HFFc6 (cell line): ENCODE measurements around the gene ADGRB3. TPM values are rescaled to one million over a fixed set of nuclear protein-coding genes. Genes with fewer than 3 reads are reported as not detected.

ENCODE experiments used
- DNase-seq: peaks from one replicate; pipeline ENCODE4 v3.0.0-alpha.2; 2018
- H3K27ac Mint-ChIP-seq: 2 replicates; pipeline ENCODE4 v1.8.0; 2020; ENCODE audit warnings: mild to moderate bottlenecking, mixed read lengths
- H3K27me3 Mint-ChIP-seq: 2 replicates; pipeline ENCODE4 v1.8.0; 2021; ENCODE audit warnings: mild to moderate bottlenecking, moderate library complexity, mixed read lengths; ENCODE audit not compliant: insufficient read depth
- H3K36me3 Mint-ChIP-seq: 2 replicates; pipeline ENCODE4 v1.8.0; 2021; ENCODE audit warnings: low read depth, mixed read lengths
- H3K4me1 Mint-ChIP-seq: 2 replicates; pipeline ENCODE4 v1.8.0; 2020; ENCODE audit warnings: low read depth, mixed read lengths
- H3K4me3 Mint-ChIP-seq: 2 replicates; pipeline ENCODE4 v1.8.0; 2020; ENCODE audit warnings: mild to moderate bottlenecking, moderate library complexity, mixed read lengths
- H3K9me3 Mint-ChIP-seq: 2 replicates; pipeline ENCODE4 v1.8.0; 2020; ENCODE audit warnings: mild to moderate bottlenecking, mixed read lengths
- CTCF ChIP-seq: fragments of 200-600 bp; sonication (generic); IDR thresholded peaks from 2 replicates; pipeline ENCODE4 v1.5.0; 2021; ENCODE audit warnings: antibody characterized with exemption, mild to moderate bottlenecking
- total RNA-seq, 6 experiments: library from RNA; stranded (reverse); fragmentation: NEBNext Ultra II Directional; extraction: Animal tissue kit (Norgen Biotek cat#: 25700); gene quantifications; 2 replicates in 1 of 6; 3 replicates in 5 of 6; pipeline ENCODE4 v1.2.3, GENCODE V29; 2021

Gene ADGRB3
- total RNA-seq, 6 experiments from 2014 or later = 0.05 to 0.07 (median 0.05) TPM; not detected in 3

DNA sequence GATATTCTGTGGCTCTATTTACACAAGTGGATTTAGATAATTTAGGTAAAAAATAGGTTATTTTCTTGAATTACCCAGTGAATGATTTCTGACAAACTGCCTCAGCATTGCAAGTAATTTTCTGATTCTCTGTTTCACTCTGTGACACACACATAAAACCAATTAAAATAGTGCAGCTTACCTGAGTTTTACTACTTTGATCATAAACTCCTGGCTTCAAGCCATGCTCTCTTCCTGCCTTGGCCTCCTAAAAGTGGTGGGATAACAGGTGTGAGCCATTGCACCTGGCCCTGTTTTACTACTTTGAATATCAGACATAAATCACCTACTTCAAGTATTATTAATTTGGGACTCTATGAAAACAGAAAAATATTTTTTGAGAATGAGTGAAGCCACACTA lies 462.9 kb downstream of the ADGRB3 start:
- Mint-ChIP-seq H3K27me3 (no peaks in the 10 kb centered on the region; the same call in 1 of the 2 replicates), H3K4me3 (no peak overlapping the region), H3K36me3 (no peaks in the 10 kb centered on the region), H3K27ac (no peak overlapping the region), H3K4me1 (no peaks in the 10 kb centered on the region), H3K9me3 (peaks cover 20% of the 10 kb centered on the region)
- no peak for TF ChIP-seq CTCF
- DNase-seq = no peak

DNA sequence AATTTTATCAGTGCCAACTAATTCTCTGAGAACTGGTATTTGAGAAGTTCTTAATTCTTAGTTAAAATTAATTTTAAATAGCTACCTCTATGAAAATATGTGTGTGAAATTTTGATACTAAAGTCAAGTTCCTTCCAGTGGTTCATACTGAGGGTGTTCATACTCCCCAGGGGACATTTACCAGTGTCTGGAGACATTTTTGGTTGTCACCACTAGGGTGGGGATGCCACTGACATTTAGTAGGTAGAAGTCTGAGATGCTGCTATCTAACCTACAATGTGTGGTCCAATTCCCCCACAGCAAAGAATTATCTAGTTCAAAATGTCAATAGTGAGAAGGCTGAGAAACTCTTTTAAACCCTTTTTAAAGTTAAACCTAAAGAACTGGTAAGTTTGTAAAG lies 463.8 kb downstream of the ADGRB3 start:
- no peaks in the 10 kb centered on the region; the same call in 1 of the 2 replicates for H3K27me3 Mint-ChIP-seq
- H3K9me3 Mint-ChIP-seq = peaks cover 17% of the 10 kb centered on the region
- no peak overlapping the region for H3K4me3 Mint-ChIP-seq
- no peak for TF ChIP-seq CTCF
- no peak overlapping the region for H3K27ac Mint-ChIP-seq
- H3K4me1 Mint-ChIP-seq = no peaks in the 10 kb centered on the region
- DNase-seq = no peak
- no peaks in the 10 kb centered on the region for H3K36me3 Mint-ChIP-seq

DNA sequence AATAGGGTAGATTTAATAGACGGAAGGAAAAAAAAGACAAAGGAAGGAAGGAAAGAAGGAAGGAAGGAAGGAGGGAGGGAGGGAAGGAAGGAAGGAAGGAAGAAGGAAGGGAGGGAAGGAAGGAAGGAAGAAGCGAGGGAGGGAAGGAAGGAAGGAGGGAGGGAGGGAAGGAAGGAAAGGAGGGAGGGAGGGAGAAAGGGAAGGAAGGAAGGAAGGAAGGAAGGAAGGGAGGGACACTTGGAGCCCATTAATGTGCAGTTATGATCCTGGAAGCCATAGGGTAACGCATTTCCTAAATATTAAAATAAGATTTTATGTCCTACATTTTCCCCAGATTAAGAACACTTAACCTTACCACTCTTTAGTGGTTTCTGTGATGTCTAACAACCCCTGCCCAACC lies 465.7 kb downstream of the ADGRB3 start:
- no peak for TF ChIP-seq CTCF
- no peaks in the 10 kb centered on the region for H3K4me1 Mint-ChIP-seq
- H3K9me3 Mint-ChIP-seq = peaks cover 21% of the 10 kb centered on the region
- H3K36me3 Mint-ChIP-seq = 0 out of 2 replicates have a peak, but pooled peaks cover 4% of the 10 kb centered on the region
- DNase-seq = no peak
- no peak overlapping the region for H3K4me3 Mint-ChIP-seq
- no peaks in the 10 kb centered on the region; the same call in 1 of the 2 replicates for H3K27me3 Mint-ChIP-seq
- no peak overlapping the region for H3K27ac Mint-ChIP-seq

DNA sequence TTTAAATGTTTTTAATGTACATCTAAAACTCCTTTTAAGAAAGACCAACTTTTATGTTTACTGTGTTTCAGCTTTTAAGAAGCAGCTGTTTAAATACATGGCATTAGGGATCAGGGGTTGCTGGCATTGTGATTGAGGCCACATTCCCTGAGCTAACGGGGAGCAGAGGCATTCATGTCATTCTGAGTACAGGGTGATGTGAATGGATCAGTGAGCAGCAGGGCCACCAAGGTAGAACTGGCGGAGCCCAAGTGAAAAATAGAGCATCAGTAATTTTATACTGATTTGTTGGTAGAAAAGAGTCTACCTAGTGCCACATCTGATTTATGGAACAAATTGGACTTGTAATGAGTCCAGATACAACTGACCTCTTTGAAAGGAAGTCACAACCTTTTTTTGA lies 467.3 kb downstream of the ADGRB3 start:
- Mint-ChIP-seq H3K4me3 (no peak overlapping the region), H3K4me1 (no peaks in the 10 kb centered on the region), H3K36me3 (0 out of 2 replicates have a peak, but pooled peaks cover 4% of the 10 kb centered on the region)

DNA sequence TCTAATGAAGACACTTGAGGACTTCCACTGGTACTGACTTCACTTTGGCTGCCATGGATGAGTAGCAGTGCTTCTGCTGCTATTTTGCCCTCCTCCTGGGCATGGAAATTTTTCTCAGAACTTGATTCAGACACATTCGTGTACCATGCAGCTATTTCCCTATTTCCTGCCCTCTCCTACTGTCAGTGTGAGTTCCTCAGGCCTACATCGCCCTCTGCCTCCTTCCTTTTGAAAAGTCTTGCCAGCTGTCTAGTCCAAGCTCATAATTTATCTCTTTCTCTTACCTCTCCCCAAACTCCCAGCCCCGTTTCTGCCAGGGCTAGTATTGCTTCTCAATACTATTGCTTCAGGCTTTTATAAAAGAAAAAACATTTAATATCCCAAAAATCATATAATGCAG lies 470.2 kb downstream of the ADGRB3 start:
- H3K9me3 Mint-ChIP-seq = peaks cover 22% of the 10 kb centered on the region
- no peaks in the 10 kb centered on the region for H3K4me1 Mint-ChIP-seq
- DNase-seq = no peak
- H3K4me3 Mint-ChIP-seq = no peak overlapping the region
- no peak overlapping the region for H3K27ac Mint-ChIP-seq
- no peak for TF ChIP-seq CTCF
- H3K36me3 Mint-ChIP-seq = 0 out of 2 replicates have a peak, but pooled peaks cover 4% of the 10 kb centered on the region
- H3K27me3 Mint-ChIP-seq = no peaks in the 10 kb centered on the region; the same call in 1 of the 2 replicates

More for the DNA sequence above, 467.3 kb downstream of the ADGRB3 start:
- TF ChIP-seq CTCF = no peak
- peaks cover 18% of the 10 kb centered on the region for H3K9me3 Mint-ChIP-seq
- no peak for DNase-seq
- H3K27ac Mint-ChIP-seq = no peak overlapping the region
- no peaks in the 10 kb centered on the region; the same call in 1 of the 2 replicates for H3K27me3 Mint-ChIP-seq
